Neural progenitor cell (in vitro differentiated cells): ENCODE data around the gene CDY1. TPM values are rescaled to one million over a fixed set of nuclear protein-coding genes. Genes with fewer than 3 reads are reported as not detected.
"Not testable (repeated sequence)": the region's sequence is repeated elsewhere in the genome, so short reads cannot be mapped to it uniquely, and the experiment has no call there.

ENCODE experiments used
- DNase-seq: peaks from one replicate; pipeline ENCODE4 v3.0.0-alpha.2; 2016; ENCODE audit warnings: low spot score
- H2AFZ ChIP-seq: fragments of 200-600 bp; sonication (generic); replicated peaks from 2 replicates; pipeline ENCODE4 v1.6.1; 2016; ENCODE audit warnings: antibody characterized with exemption
- H3F3A ChIP-seq: fragments of 200-600 bp; sonication (generic); 2 replicates; pipeline ENCODE4 v1.6.1; 2016; ENCODE audit warnings: antibody characterized with exemption, low read depth
- H3K27ac ChIP-seq: fragments of 200-600 bp; sonication (generic); 2 replicates; pipeline ENCODE4 v1.5.1; 2016; ENCODE audit warnings: mild to moderate bottlenecking
- H3K27me3 ChIP-seq: fragments of 200-600 bp; sonication (generic); 2 replicates; pipeline ENCODE4 v1.6.1; 2016; ENCODE audit warnings: mild to moderate bottlenecking, moderate library complexity
- H3K36me3 ChIP-seq: fragments of 200-600 bp; sonication (generic); 2 replicates; pipeline ENCODE4 v1.5.1; 2016
- H3K4me1 ChIP-seq: fragments of 200-600 bp; sonication (generic); 2 replicates; pipeline ENCODE4 v1.6.1; 2016; ENCODE audit warnings: mixed run types
- H3K4me2 ChIP-seq: fragments of 200-600 bp; sonication (generic); 2 replicates; pipeline ENCODE4 v1.6.1; 2016
- H3K4me3 ChIP-seq: fragments of 200-600 bp; sonication (generic); 2 replicates; pipeline ENCODE4 v1.5.1; 2016
- H3K79me2 ChIP-seq: fragments of 200-600 bp; sonication (generic); 2 replicates; pipeline ENCODE4 v1.6.1; 2016; ENCODE audit warnings: low read depth
- H3K9ac ChIP-seq: fragments of 200-600 bp; sonication (generic); 2 replicates; pipeline ENCODE4 v1.6.1; 2016
- H3K9me3 ChIP-seq: fragments of 200-600 bp; sonication (generic); 2 replicates; pipeline ENCODE4 v1.5.1; 2016; ENCODE audit warnings: low read depth
- H4K20me1 ChIP-seq: fragments of 200-600 bp; sonication (generic); 2 replicates; pipeline ENCODE4 v1.6.1; 2016; ENCODE audit warnings: low read depth
- H3K27ac Mint-ChIP-seq: 3 replicates; pipeline ENCODE4 v1.8.0; 2021; ENCODE audit warnings: mixed read lengths
- H3K27me3 Mint-ChIP-seq: 2 replicates; pipeline ENCODE4 v1.8.0; 2022; ENCODE audit warnings: low read depth, mild to moderate bottlenecking, inconsistent platforms, moderate library complexity, mixed read lengths; ENCODE audit not compliant: insufficient read depth
- H3K36me3 Mint-ChIP-seq: 3 replicates; pipeline ENCODE4 v1.8.0; 2021; ENCODE audit warnings: mixed read lengths
- H3K4me1 Mint-ChIP-seq: 3 replicates; pipeline ENCODE4 v1.8.0; 2021; ENCODE audit warnings: mixed read lengths
- H3K4me3 Mint-ChIP-seq: 3 replicates; pipeline ENCODE4 v1.8.0; 2021; ENCODE audit warnings: mild to moderate bottlenecking, moderate library complexity, mixed read lengths
- H3K9me3 Mint-ChIP-seq: 3 replicates; pipeline ENCODE4 v1.8.0; 2020; ENCODE audit warnings: mixed read lengths
- total RNA-seq: library from RNA; depleted of rRNA; stranded (reverse); fragments of >200 nt; gene quantifications from 2 replicates; pipeline ENCODE4 v1.2.3, GENCODE V29; 2015; ENCODE audit warnings: low replicate concordance

Gene CDY1
- not detected in 2 replicates for total RNA-seq

GRCh38 chrY:25621817-25622216, at the start of gene CDY1:
Gene CDY1, plus strand, starts transcription at chrY:25622117. Its CDS starts 326 bp downstream, at chrY:25622443.
- H3K9me3 ChIP-seq, H3F3A ChIP-seq, H3K27ac Mint-ChIP-seq, H3K4me1 Mint-ChIP-seq, H3K36me3 ChIP-seq, H4K20me1 ChIP-seq, H3K27ac ChIP-seq, H3K9me3 Mint-ChIP-seq, DNase-seq, H3K79me2 ChIP-seq, H3K4me3 Mint-ChIP-seq, H3K4me1 ChIP-seq, H3K4me3 ChIP-seq, H3K9ac ChIP-seq, H3K4me2 ChIP-seq, H3K27me3 ChIP-seq, H2AFZ ChIP-seq, H3K36me3 Mint-ChIP-seq, H3K27me3 Mint-ChIP-seq: not testable (repeated sequence)

- not testable (repeated sequence) for H3K9me3 ChIP-seq, DNase-seq, H2AFZ ChIP-seq, H3K27ac ChIP-seq, H3K79me2 ChIP-seq, H3K4me1 Mint-ChIP-seq, H3K9me3 Mint-ChIP-seq, H3K4me3 ChIP-seq, H3K36me3 ChIP-seq, H3K9ac ChIP-seq, H3K4me3 Mint-ChIP-seq, H3K4me2 ChIP-seq, H3K27ac Mint-ChIP-seq, H3F3A ChIP-seq, H3K4me1 ChIP-seq, H3K27me3 Mint-ChIP-seq, H4K20me1 ChIP-seq, H3K36me3 Mint-ChIP-seq, H3K27me3 ChIP-seq
Observed at GRCh38 chrY:25593336-25593735, 28.6 kb upstream of the CDY1 start.

GRCh38 chrY:25620209-25620608, 1.7 kb upstream of the CDY1 start:
- not testable (repeated sequence) for DNase-seq, H2AFZ ChIP-seq, H3K9ac ChIP-seq, H3K27ac Mint-ChIP-seq, H3K9me3 Mint-ChIP-seq, H3K79me2 ChIP-seq, H3K9me3 ChIP-seq, H3K4me3 Mint-ChIP-seq, H3K27ac ChIP-seq, H3F3A ChIP-seq, H3K4me1 ChIP-seq, H4K20me1 ChIP-seq, H3K36me3 ChIP-seq, H3K27me3 ChIP-seq, H3K4me2 ChIP-seq, H3K4me3 ChIP-seq, H3K27me3 Mint-ChIP-seq, H3K4me1 Mint-ChIP-seq, H3K36me3 Mint-ChIP-seq

GRCh38 chrY:25626524-25626923, 4.6 kb downstream of the CDY1 start:
- H3K27ac Mint-ChIP-seq, H3K27me3 ChIP-seq, H3K36me3 ChIP-seq, H3K9me3 ChIP-seq, H3K9me3 Mint-ChIP-seq, H2AFZ ChIP-seq, H3K9ac ChIP-seq, H3K4me3 Mint-ChIP-seq, H3K4me1 Mint-ChIP-seq, H3K79me2 ChIP-seq, H3K4me2 ChIP-seq, H3K4me1 ChIP-seq, H3K27me3 Mint-ChIP-seq, H3K36me3 Mint-ChIP-seq, H3K4me3 ChIP-seq, DNase-seq, H3F3A ChIP-seq, H4K20me1 ChIP-seq, H3K27ac ChIP-seq: not testable (repeated sequence)

- H3K9me3 ChIP-seq, H3K27ac Mint-ChIP-seq, H3K36me3 Mint-ChIP-seq, H3K36me3 ChIP-seq, H3K9ac ChIP-seq, H3K79me2 ChIP-seq, H3K4me1 Mint-ChIP-seq, H3F3A ChIP-seq, DNase-seq, H2AFZ ChIP-seq, H3K27me3 Mint-ChIP-seq, H4K20me1 ChIP-seq, H3K4me1 ChIP-seq, H3K4me3 ChIP-seq, H3K27ac ChIP-seq, H3K27me3 ChIP-seq, H3K9me3 Mint-ChIP-seq, H3K4me3 Mint-ChIP-seq, H3K4me2 ChIP-seq: not testable (repeated sequence)
Observed at GRCh38 chrY:25630383-25631112, 8.6 kb downstream of the CDY1 start.

- H3K9me3 Mint-ChIP-seq, H2AFZ ChIP-seq, H3K36me3 Mint-ChIP-seq, H3K9me3 ChIP-seq, H3K4me3 ChIP-seq, H3K4me1 Mint-ChIP-seq, H3F3A ChIP-seq, H3K27me3 ChIP-seq, H3K27me3 Mint-ChIP-seq, H3K27ac Mint-ChIP-seq, DNase-seq, H4K20me1 ChIP-seq, H3K4me3 Mint-ChIP-seq, H3K36me3 ChIP-seq, H3K4me2 ChIP-seq, H3K79me2 ChIP-seq, H3K9ac ChIP-seq, H3K27ac ChIP-seq, H3K4me1 ChIP-seq: not testable (repeated sequence)
Observed at GRCh38 chrY:25639852-25640251, 17.9 kb downstream of the CDY1 start.

GRCh38 chrY:25643024-25643915, 21.4 kb downstream of the CDY1 start:
- H3K4me3 Mint-ChIP-seq, H3K27me3 ChIP-seq, H3K9ac ChIP-seq, H3K4me3 ChIP-seq, H3K9me3 ChIP-seq, DNase-seq, H4K20me1 ChIP-seq, H3K36me3 Mint-ChIP-seq, H3K27ac Mint-ChIP-seq, H3K4me1 Mint-ChIP-seq, H3F3A ChIP-seq, H3K79me2 ChIP-seq, H3K4me1 ChIP-seq, H3K9me3 Mint-ChIP-seq, H3K4me2 ChIP-seq, H3K27me3 Mint-ChIP-seq, H3K36me3 ChIP-seq, H2AFZ ChIP-seq, H3K27ac ChIP-seq: not testable (repeated sequence)
